Stimulated activated CD8-positive, alpha-beta memory T cell treated with anti-CD3 and anti-CD28 coated beads, Interleukin-15, amount 100 ng/mL, for 24 hours (primary cell): ENCODE measurements around the gene CALU.

Experiments
- DNase-seq: peaks from one replicate; pipeline ENCODE4 v3.0.0-alpha.2; 2020; ENCODE audit warnings: low read depth

Gene CALU

GRCh38 chr7:128785738-128786137 lies 46.6 kb downstream of the CALU start:
- no peak for DNase-seq

- no peak for DNase-seq
These were observed 49.6 kb downstream of the CALU start for GRCh38 chr7:128788446-128789412.

GRCh38 chr7:128790315-128791041 lies 51.3 kb downstream of the CALU start:
- no peak for DNase-seq

- DNase-seq: peak; percentile 52
These were observed 52.2 kb downstream of the CALU start, which contains the start of gene CCDC136 for GRCh38 chr7:128791121-128791971. Gene CCDC136 (plus strand): TSS chr7:128791968. CDS start chr7:128792412, 444 bp downstream.

GRCh38 chr7:128791972-128792327 lies 52.8 kb downstream of the CALU start:
- no peak for DNase-seq

- no peak for DNase-seq
These were observed 53.5 kb downstream of the CALU start for GRCh38 chr7:128792471-128793180.

GRCh38 chr7:128793181-128793547 lies 54.0 kb downstream of the CALU start:
- no peak for DNase-seq

GRCh38 chr7:128794020-128794419 lies 54.9 kb downstream of the CALU start:
- DNase-seq: no peak

- DNase-seq: no peak
These were observed 55.3 kb downstream of the CALU start for GRCh38 chr7:128794436-128794835.

- DNase-seq: no peak
These were observed 56.0 kb downstream of the CALU start for GRCh38 chr7:128795129-128795528.

GRCh38 chr7:128796327-128796726 lies 57.2 kb downstream of the CALU start:
- DNase-seq: no peak

GRCh38 chr7:128799451-128799850 lies 60.3 kb downstream of the CALU start:
- no peak for DNase-seq

- no peak for DNase-seq
These were observed 61.4 kb downstream of the CALU start for GRCh38 chr7:128800567-128800966.

- no peak for DNase-seq
These were observed 61.8 kb downstream of the CALU start for GRCh38 chr7:128801003-128801402.

GRCh38 chr7:128801667-128802418 lies 62.7 kb downstream of the CALU start:
- DNase-seq: no peak

GRCh38 chr7:128804484-128804883 lies 65.3 kb downstream of the CALU start:
- no peak for DNase-seq

- no peak for DNase-seq
These were observed 66.1 kb downstream of the CALU start for GRCh38 chr7:128805225-128805624.

GRCh38 chr7:128807191-128807590 lies 68.0 kb downstream of the CALU start:
- DNase-seq: no peak

- no peak for DNase-seq
These were observed 70.2 kb downstream of the CALU start for GRCh38 chr7:128809363-128809762.

- DNase-seq: no peak
These were observed 71.3 kb downstream of the CALU start for GRCh38 chr7:128810473-128810872.

GRCh38 chr7:128810997-128811396 lies 71.8 kb downstream of the CALU start:
- DNase-seq: no peak
